Uterus (tissue), 2 donors: ENCODE measurements around the gene MICAL2.

Experiments used
- POLR2A ChIP-seq, 2 donors: fragments of 450-650 bp; IDR thresholded peaks; one replicate each; pipeline ENCODE4 v1.6.1; 2016; ENCODE audit warnings: antibody characterized with exemption in 2 of 2, mild to moderate bottlenecking in 1 of 2, moderate library complexity in 1 of 2
- TF ChIP-seq, protein P1 (sequence below), 4 experiments: fragments of 200-600 bp in 2 of 4; fragments of 450-650 bp in 2 of 4; sonication (generic) in 2 of 4; IDR thresholded peaks; one replicate each; pipeline ENCODE4 v1.5.1; 2016 to 2019; ENCODE audit warnings: antibody characterized with exemption in 4 of 4, mild to moderate bottlenecking in 2 of 4, moderate library complexity in 1 of 4

DNA sequence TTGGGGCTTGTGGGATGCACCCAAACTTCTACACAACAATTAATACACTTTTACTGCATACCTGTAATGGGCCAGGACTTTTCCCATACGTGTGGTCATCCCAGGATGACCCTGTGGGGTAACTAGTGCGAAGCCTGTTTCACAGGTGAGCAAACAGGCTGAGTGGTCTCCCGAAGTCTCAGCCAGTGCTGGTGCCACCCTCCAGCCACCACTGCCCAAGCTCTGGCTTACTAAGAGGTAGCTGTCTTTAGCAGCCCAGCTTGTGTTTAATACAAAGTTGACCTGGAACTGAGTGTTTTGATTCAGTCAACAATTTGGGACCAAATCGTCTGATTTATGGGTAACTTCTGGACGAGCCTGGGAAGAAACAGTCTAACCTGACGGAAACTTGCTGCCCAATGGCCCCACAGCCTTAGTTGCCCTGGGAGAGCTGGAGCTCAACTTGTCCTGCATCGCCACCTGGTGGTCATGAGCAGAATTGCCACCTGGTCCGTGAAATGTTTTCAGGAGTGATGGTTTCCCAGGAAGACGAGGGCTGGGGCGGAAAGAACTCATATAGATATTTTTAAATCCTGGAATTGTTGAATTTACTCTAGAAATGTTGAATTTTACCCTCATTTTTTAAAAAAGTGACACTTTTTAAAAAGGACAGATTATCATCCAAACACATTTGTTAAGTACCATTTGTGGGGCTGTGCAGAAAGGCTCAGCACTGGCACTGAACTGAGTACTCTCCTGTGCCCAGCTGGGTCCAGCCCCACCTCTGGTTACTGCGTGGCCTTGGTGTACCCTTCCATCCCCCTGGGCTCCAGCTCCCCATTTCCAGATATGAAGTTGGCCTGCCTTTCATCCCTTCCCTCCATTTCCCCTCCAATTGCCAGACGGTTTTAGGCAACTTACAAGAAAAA is 171.4 kb downstream of the MICAL2 start:
- no peak for TF ChIP-seq POLR2A (IDR thresholded peaks at IDR 0.05)
- TF ChIP-seq, protein P1, sequence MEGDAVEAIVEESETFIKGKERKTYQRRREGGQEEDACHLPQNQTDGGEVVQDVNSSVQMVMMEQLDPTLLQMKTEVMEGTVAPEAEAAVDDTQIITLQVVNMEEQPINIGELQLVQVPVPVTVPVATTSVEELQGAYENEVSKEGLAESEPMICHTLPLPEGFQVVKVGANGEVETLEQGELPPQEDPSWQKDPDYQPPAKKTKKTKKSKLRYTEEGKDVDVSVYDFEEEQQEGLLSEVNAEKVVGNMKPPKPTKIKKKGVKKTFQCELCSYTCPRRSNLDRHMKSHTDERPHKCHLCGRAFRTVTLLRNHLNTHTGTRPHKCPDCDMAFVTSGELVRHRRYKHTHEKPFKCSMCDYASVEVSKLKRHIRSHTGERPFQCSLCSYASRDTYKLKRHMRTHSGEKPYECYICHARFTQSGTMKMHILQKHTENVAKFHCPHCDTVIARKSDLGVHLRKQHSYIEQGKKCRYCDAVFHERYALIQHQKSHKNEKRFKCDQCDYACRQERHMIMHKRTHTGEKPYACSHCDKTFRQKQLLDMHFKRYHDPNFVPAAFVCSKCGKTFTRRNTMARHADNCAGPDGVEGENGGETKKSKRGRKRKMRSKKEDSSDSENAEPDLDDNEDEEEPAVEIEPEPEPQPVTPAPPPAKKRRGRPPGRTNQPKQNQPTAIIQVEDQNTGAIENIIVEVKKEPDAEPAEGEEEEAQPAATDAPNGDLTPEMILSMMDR (IDR thresholded peaks at IDR 0.05) = peak; percentile 95 to 99 (median 98)
